OCI-LY1 (cell line): ENCODE results near the gene PCBP3.

Experiments used
- H2AFZ ChIP-seq: fragments of 200-600 bp; sonication (generic), shearing (Covaris generic); 2 replicates; pipeline ENCODE4 v1.6.0; 2014; ENCODE audit warnings: antibody characterized with exemption, mild to moderate bottlenecking, low read length
- H3F3A ChIP-seq: fragments of 200-600 bp; sonication (generic), shearing (Covaris generic); 2 replicates; pipeline ENCODE4 v1.6.0; 2014; ENCODE audit warnings: mild to moderate bottlenecking, antibody characterized with exemption, low read length, moderate library complexity; ENCODE audit not compliant: insufficient read depth
- H3K27ac ChIP-seq: fragments of 200-600 bp; sonication (generic); 2 replicates; pipeline ENCODE4 v1.5.1; 2014; ENCODE audit warnings: low read length, mixed run types, mild to moderate bottlenecking, low read depth; ENCODE audit not compliant: poor library complexity, severe bottlenecking
- H3K27me3 ChIP-seq: fragments of 200-600 bp; sonication (generic); 2 replicates; pipeline ENCODE4 v1.6.0; 2014; ENCODE audit warnings: antibody characterized with exemption, mild to moderate bottlenecking, low read length, moderate library complexity; ENCODE audit not compliant: insufficient read depth
- H3K36me3 ChIP-seq: fragments of 200-600 bp; sonication (generic); 2 replicates; pipeline ENCODE4 v1.6.1; 2014; ENCODE audit warnings: mild to moderate bottlenecking, antibody characterized with exemption, low read length, moderate library complexity, mixed read lengths; ENCODE audit not compliant: insufficient read depth
- H3K4me1 ChIP-seq: fragments of 200-600 bp; sonication (generic); 2 replicates; pipeline ENCODE4 v1.5.1; 2014; ENCODE audit warnings: mild to moderate bottlenecking, low read length, moderate library complexity; ENCODE audit not compliant: insufficient read depth, severe bottlenecking
- H3K4me2 ChIP-seq: fragments of 200-600 bp; sonication (generic), shearing (Covaris generic); 2 replicates; pipeline ENCODE4 v1.6.1; 2014; ENCODE audit warnings: low read length
- H3K4me3 ChIP-seq: fragments of 200-600 bp; sonication (generic); 2 replicates; pipeline ENCODE4 v1.5.1; 2014; ENCODE audit warnings: low read length, low read depth, mild to moderate bottlenecking, mixed read lengths; ENCODE audit not compliant: poor library complexity, severe bottlenecking
- H3K79me2 ChIP-seq: fragments of 200-600 bp; shearing (Covaris generic); 2 replicates; pipeline ENCODE4 v1.6.1; 2016; ENCODE audit warnings: mixed run types, low read length, mixed read lengths; ENCODE audit not compliant: insufficient read depth
- H3K9ac ChIP-seq: fragments of 200-600 bp; sonication (generic), shearing (Covaris generic); 2 replicates; pipeline ENCODE4 v1.6.1; 2014; ENCODE audit warnings: mild to moderate bottlenecking, low read length, mixed read lengths
- H3K9me2 ChIP-seq: fragments of 200-600 bp; sonication (generic), shearing (Covaris generic); 2 replicates; pipeline ENCODE4 v1.6.1; 2014; ENCODE audit warnings: low read depth, mild to moderate bottlenecking, low read length, mixed read lengths
- H3K9me3 ChIP-seq: fragments of 200-600 bp; shearing (Covaris generic); 2 replicates; pipeline ENCODE4 v1.6.1; 2014; ENCODE audit warnings: low read length, mixed read lengths
- H4K20me1 ChIP-seq: fragments of 200-600 bp; sonication (generic), shearing (Covaris generic); 2 replicates; pipeline ENCODE4 v1.6.0; 2016; ENCODE audit warnings: mild to moderate bottlenecking, low read length; ENCODE audit not compliant: insufficient read depth
- CTCF ChIP-seq: fragments of 200-600 bp; sonication (generic), shearing (Covaris generic); IDR thresholded peaks from 2 replicates; pipeline ENCODE4 v1.5.1; 2017; ENCODE audit warnings: mild to moderate bottlenecking, antibody characterized with exemption, low read length, moderate library complexity, mixed read lengths
- EZH2 ChIP-seq: fragments of 200-600 bp; sonication (generic), shearing (Covaris generic); IDR thresholded peaks from 2 replicates; pipeline ENCODE4 v1.8.0; 2017; ENCODE audit warnings: borderline replicate concordance, mixed run types, mild to moderate bottlenecking, antibody characterized with exemption, low read length, moderate library complexity, mixed read lengths

The PCBP3 gene

GRCh38 chr21:45887788-45888187 lies 244.3 kb downstream of the PCBP3 start:
- H3K27ac ChIP-seq = no peak overlapping the region
- no peaks in the 10 kb centered on the region for H3K79me2 ChIP-seq
- H3K4me1 ChIP-seq = no peaks in the 10 kb centered on the region
- peaks cover 3% of the 10 kb centered on the region; the same call in 1 of the 2 replicates for H3K27me3 ChIP-seq
- TF ChIP-seq CTCF = no peak
- H3K4me3 ChIP-seq = no peak overlapping the region
- H3F3A ChIP-seq = no peaks in the 10 kb centered on the region
- H3K36me3 ChIP-seq = no peaks in the 10 kb centered on the region
- H4K20me1 ChIP-seq = no peaks in the 10 kb centered on the region
- no peak overlapping the region for H2AFZ ChIP-seq
- no peak overlapping the region for H3K4me2 ChIP-seq
- H3K9me2 ChIP-seq = no peaks in the 10 kb centered on the region
- H3K9me3 ChIP-seq = no peaks in the 10 kb centered on the region
- H3K9ac ChIP-seq = no peak overlapping the region

- no peaks in the 10 kb centered on the region for H3K4me1 ChIP-seq
- H3K9ac ChIP-seq = no peak overlapping the region
- no peak overlapping the region for H2AFZ ChIP-seq
- no peaks in the 10 kb centered on the region for H3K9me2 ChIP-seq
- TF ChIP-seq CTCF = no peak
- no peak for TF ChIP-seq EZH2
- H3K79me2 ChIP-seq = no peaks in the 10 kb centered on the region
- H3K27ac ChIP-seq = no peak overlapping the region
- no peaks in the 10 kb centered on the region for H3F3A ChIP-seq
- H3K4me3 ChIP-seq = no peak overlapping the region
- H3K36me3 ChIP-seq = no peaks in the 10 kb centered on the region
- H3K9me3 ChIP-seq = no peaks in the 10 kb centered on the region
- no peak overlapping the region for H3K4me2 ChIP-seq
- peaks cover 3% of the 10 kb centered on the region; the same call in 1 of the 2 replicates for H3K27me3 ChIP-seq
- no peaks in the 10 kb centered on the region for H4K20me1 ChIP-seq
Measured at GRCh38 chr21:45888386-45889009, 245.0 kb downstream of the PCBP3 start.

GRCh38 chr21:45889256-45889655 lies 245.7 kb downstream of the PCBP3 start:
- TF ChIP-seq CTCF (no peak), EZH2 (no peak)
- no peak overlapping the region for H3K27ac ChIP-seq
- H3K9ac ChIP-seq = no peak overlapping the region
- no peaks in the 10 kb centered on the region for H3K79me2 ChIP-seq
- peaks cover 3% of the 10 kb centered on the region; the same call in 1 of the 2 replicates for H3K27me3 ChIP-seq
- H3K9me2 ChIP-seq = no peaks in the 10 kb centered on the region
- no peaks in the 10 kb centered on the region for H4K20me1 ChIP-seq
- no peak overlapping the region for H3K4me3 ChIP-seq
- no peaks in the 10 kb centered on the region for H3K9me3 ChIP-seq
- no peak overlapping the region for H3K4me2 ChIP-seq
- H3K36me3 ChIP-seq = no peaks in the 10 kb centered on the region
- H3K4me1 ChIP-seq = no peaks in the 10 kb centered on the region
- no peaks in the 10 kb centered on the region for H3F3A ChIP-seq
- no peak overlapping the region for H2AFZ ChIP-seq
